Kidney epithelial cell (primary cell): Measurements from ENCODE around the gene TOMM7. TPM values are rescaled to one million over a fixed set of nuclear protein-coding genes. Genes with fewer than 3 reads are reported as not detected.
A peak's percentile ranks its signal among the peaks of the same experiment; 100 is the strongest.

ENCODE experiments used
- DNase-seq: peaks from one replicate; pipeline ENCODE4 v3.0.0-alpha.2; 2010; ENCODE audit warnings: low read depth
- H3K27me3 ChIP-seq: 2 replicates; pipeline ENCODE4 v1.6.0; 2011; ENCODE audit warnings: low read length; ENCODE audit not compliant: control insufficient read depth, insufficient read depth
- H3K36me3 ChIP-seq: 2 replicates; pipeline ENCODE4 v1.5.1; 2011; ENCODE audit warnings: low read length; ENCODE audit not compliant: control insufficient read depth, insufficient read depth
- H3K4me3 ChIP-seq: 2 replicates; pipeline ENCODE4 v1.5.1; 2011; ENCODE audit warnings: low read depth, mild to moderate bottlenecking, control low read depth, low read length
- total RNA-seq: library from RNA; depleted of rRNA; stranded (reverse); fragments of >200 nt; gene quantifications from 2 replicates; pipeline ENCODE4 v1.2.3, GENCODE V29; 2015
- TF ChIP-seq, protein P1 (sequence below): IDR thresholded peaks from 2 replicates; pipeline ENCODE4 v1.5.1; 2011; ENCODE audit warnings: mild to moderate bottlenecking, moderate library complexity, low read length, control low read depth, inconsistent platforms; ENCODE audit not compliant: insufficient read depth, poor library complexity, severe bottlenecking

The TOMM7 gene
- total RNA-seq, 1 donor from 2014 or later, result 90.5 TPM

- TF ChIP-seq, protein P1, sequence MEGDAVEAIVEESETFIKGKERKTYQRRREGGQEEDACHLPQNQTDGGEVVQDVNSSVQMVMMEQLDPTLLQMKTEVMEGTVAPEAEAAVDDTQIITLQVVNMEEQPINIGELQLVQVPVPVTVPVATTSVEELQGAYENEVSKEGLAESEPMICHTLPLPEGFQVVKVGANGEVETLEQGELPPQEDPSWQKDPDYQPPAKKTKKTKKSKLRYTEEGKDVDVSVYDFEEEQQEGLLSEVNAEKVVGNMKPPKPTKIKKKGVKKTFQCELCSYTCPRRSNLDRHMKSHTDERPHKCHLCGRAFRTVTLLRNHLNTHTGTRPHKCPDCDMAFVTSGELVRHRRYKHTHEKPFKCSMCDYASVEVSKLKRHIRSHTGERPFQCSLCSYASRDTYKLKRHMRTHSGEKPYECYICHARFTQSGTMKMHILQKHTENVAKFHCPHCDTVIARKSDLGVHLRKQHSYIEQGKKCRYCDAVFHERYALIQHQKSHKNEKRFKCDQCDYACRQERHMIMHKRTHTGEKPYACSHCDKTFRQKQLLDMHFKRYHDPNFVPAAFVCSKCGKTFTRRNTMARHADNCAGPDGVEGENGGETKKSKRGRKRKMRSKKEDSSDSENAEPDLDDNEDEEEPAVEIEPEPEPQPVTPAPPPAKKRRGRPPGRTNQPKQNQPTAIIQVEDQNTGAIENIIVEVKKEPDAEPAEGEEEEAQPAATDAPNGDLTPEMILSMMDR, result no peak
- no peak overlapping the region for H3K4me3 ChIP-seq
- DNase-seq, result no peak
- no peaks in the 10 kb centered on the region for H3K36me3 ChIP-seq
- no peaks in the 10 kb centered on the region for H3K27me3 ChIP-seq
These were observed 3.9 kb upstream of the TOMM7 start for GRCh38 chr7:22826593-22826992.

DNA sequence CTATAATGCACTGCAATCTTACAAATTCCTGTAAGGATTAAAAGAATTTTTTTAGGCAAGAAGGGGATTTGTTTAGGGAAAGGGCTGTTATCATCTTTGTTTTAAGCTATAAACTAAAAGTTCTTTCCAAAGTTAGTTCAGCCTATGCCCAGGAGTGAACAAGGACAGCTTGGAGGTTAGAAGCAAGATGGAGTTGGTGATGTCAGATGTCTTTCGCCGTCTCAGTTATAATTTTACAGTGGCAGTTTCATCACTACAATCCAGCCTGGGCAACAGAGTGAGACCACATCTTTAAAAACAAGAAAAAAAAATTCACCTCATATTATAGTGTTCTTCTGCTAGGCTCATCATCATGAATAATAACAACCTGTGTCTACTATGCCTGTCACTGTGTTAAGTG, 2.1 kb upstream of the TOMM7 start:
- DNase-seq, result no peak
- no peaks in the 10 kb centered on the region for H3K36me3 ChIP-seq
- TF ChIP-seq, protein P1, result no peak
- H3K4me3 ChIP-seq, result no peak overlapping the region
- H3K27me3 ChIP-seq, result no peaks in the 10 kb centered on the region

DNA sequence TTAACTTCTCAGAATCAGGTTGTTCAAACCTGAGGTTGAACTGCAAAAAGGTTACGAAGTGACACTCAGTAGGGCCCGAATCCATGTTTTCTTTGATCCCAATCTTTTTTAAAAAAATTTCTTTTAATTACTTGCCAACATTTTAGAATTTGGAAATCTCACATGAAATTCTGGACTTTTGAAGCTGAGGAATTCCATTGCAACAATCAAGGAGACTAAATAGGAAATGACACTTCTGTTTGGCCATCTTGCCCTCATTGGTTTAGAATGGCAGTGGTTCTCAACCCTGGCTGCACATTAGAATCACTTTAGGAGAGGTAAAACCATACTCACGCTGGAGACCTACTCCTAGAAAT, 471 bp upstream of the TOMM7 start:
- peak overlapping the region; percentile 72 for H3K4me3 ChIP-seq
- TF ChIP-seq, protein P1, result no peak
- no peaks in the 10 kb centered on the region for H3K36me3 ChIP-seq
- no peak for DNase-seq
- no peaks in the 10 kb centered on the region for H3K27me3 ChIP-seq

DNA sequence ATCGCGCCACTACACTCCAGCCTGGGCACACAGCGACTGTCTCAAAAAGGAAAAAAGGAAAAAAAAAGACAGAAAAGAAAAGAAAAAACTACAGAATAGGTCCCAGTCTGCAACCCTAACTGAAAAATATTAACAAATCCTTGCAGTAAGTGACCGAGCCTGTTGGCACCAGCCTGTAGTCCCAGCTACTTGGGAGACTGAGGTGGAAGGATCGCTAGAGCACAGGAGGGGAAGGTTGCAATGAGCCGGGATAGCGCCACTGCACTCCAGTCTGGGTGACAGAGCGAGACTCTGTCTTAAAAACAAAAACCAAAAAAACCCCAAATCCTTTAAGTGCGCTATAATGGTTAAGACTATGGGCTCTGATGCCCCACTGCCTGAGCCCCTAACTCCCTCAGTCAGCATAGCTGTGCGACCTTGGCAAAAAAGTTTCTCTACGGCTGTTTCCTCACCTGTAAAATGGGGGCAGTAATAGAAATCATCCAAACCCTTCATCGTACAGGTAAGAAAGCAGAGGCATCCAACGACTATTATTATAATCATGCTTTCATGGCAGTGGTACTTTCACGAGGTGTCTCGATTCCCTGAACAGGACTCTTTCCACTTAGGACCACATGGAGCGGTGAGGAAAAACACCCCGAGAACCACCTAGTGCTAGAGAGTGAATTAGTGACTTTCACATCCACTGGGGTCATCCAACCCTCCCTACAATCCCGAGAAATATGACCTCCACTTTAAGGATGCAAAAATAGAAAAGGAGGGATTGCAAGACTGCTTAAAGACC, 755 bp downstream of the TOMM7 start:
- no peak for DNase-seq
- TF ChIP-seq, protein P1, result no peak
- Histone ChIP-seq H3K36me3 (no peaks in the 10 kb centered on the region), H3K4me3 (peak overlapping the region; percentile 72), H3K27me3 (no peaks in the 10 kb centered on the region)

- TF ChIP-seq, protein P1, result no peak
- DNase-seq, result no peak
- Histone ChIP-seq H3K36me3 (no peaks in the 10 kb centered on the region), H3K27me3 (no peaks in the 10 kb centered on the region), H3K4me3 (no peak overlapping the region)
These were observed 3.2 kb downstream of the TOMM7 start for GRCh38 chr7:22819476-22819875.
